Neural cell (in vitro differentiated cells): ENCODE results near the gene MSI2.

Source experiments
- EZH2 ChIP-seq: fragments of 200-600, 300-800 bp; shearing (Covaris generic), sonication (generic); IDR thresholded peaks from 2 replicates; pipeline ENCODE4 v1.6.1; 2014; ENCODE audit warnings: antibody characterized with exemption, low read length, borderline replicate concordance, mild to moderate bottlenecking; ENCODE audit not compliant: insufficient read depth, poor library complexity, severe bottlenecking
- TAF1 ChIP-seq: IDR thresholded peaks from 2 replicates; pipeline ENCODE4 v1.6.1; 2012; ENCODE audit warnings: low read depth
- TF ChIP-seq, protein P1 (sequence below): fragments of 450-650 bp; IDR thresholded peaks from 2 replicates; pipeline ENCODE4 v1.5.1; 2014; ENCODE audit warnings: antibody characterized with exemption, mild to moderate bottlenecking, moderate library complexity; ENCODE audit not compliant: poor library complexity, severe bottlenecking

GRCh38 chr17:57316361-57316760 is 60.0 kb downstream of the MSI2 start:
- no peak for TF ChIP-seq EZH2
- TF ChIP-seq, protein P1, sequence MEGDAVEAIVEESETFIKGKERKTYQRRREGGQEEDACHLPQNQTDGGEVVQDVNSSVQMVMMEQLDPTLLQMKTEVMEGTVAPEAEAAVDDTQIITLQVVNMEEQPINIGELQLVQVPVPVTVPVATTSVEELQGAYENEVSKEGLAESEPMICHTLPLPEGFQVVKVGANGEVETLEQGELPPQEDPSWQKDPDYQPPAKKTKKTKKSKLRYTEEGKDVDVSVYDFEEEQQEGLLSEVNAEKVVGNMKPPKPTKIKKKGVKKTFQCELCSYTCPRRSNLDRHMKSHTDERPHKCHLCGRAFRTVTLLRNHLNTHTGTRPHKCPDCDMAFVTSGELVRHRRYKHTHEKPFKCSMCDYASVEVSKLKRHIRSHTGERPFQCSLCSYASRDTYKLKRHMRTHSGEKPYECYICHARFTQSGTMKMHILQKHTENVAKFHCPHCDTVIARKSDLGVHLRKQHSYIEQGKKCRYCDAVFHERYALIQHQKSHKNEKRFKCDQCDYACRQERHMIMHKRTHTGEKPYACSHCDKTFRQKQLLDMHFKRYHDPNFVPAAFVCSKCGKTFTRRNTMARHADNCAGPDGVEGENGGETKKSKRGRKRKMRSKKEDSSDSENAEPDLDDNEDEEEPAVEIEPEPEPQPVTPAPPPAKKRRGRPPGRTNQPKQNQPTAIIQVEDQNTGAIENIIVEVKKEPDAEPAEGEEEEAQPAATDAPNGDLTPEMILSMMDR: no peak
- no peak for TF ChIP-seq TAF1
